ENCODE data around the gene SLC25A11. TPM values are rescaled to one million over a fixed set of nuclear protein-coding genes. Genes with fewer than 3 reads are reported as not detected.

The SLC25A11 gene
- total and polyA plus RNA-seq, 7 donors = 97.1 to 225 (median 128) TPM

DNA sequence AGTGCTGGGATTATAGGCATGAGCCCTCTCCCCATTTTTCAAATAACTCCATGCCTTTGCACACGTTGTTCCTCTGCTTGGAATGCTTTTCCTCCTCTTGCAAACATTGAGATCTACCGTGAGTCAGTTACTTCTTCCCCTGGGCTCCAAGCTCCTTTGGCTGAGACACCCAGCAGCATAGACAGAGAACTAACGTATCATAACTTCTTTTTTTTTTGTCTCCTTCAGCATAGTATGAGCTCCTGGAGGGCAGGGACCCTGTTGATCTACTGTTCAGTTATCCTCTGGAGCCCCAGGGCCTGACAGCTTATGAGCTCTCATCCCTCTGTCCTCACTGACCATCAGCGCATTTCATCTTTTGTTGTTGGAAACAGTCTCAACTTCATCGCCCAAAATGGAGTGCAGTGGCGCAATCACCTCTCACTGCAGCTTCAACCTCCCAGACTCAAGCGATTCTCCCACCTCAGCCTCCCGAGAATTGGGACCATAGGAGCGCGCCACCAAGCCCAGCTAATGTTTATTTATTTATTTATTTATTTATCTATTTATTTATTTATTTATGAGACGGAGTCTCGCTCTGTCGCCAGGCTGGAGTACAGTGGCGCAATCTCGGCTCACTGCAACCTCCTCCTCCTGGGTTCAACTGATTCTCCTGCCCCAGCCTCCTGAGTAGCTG, 25.6 kb upstream of the SLC25A11 start:
- intact Hi-C loops (cut with DNase I) = no loop called here
- no peak for ATAC-seq

DNA sequence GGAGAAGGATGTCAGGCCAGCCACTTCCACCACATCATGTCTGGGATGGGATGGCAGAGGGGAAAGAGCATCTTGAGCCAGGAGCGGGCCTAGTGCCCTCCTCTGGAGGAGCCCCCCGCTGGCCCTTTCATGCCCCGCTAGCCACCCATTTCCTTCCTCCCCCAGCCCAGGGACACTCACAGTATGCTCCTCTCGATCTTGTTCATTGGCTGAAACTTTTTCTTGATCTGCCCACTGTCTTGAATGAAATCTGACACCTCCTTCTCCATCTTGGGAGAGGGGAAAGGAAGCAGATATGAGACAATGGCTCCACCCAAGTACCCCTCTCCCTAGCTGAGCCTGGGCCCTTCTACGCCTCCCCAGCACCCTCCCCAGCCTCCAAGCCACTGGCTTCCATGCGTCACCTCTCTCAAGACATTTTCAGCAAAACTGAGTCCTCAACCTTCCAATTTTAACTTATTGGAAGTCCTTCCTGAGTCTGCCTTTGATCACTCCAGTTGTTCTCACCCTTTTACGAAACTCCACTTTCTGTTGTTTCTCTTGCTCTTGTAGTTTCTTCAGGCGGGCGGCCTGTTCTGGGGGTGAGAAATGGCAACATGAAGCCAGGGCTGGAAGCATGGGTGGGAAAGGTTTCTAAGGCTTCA, 20.6 kb upstream of the SLC25A11 start:
- peaks cover 6 to 40% of the 10 kb centered on the region in 2 donors for H3K36me3 ChIP-seq (ENCODE audit: insufficient read depth in 1 of 2, low read depth in 1 of 2)
- DNase-seq (no peak), ATAC-seq (no peak)
- intact Hi-C loops (cut with DNase I) = no loop called here
- no peaks in the 10 kb centered on the region for H3K9me3 ChIP-seq
- no peaks in the 10 kb centered on the region for H3K27me3 ChIP-seq (ENCODE audit: insufficient read depth in 3 of 3, low read length in 2 of 3)
- H3K4me3 ChIP-seq = no peak overlapping the region
- H3K4me1 ChIP-seq = peaks cover 19% of the 10 kb centered on the region
- 86 to 90% (median 89%) methylated on average over 9 of the region's 9 CpGs for WGBS, 3 donors
- H3K27ac ChIP-seq = peak overlapping the region; percentile 77
- TF ChIP-seq, protein P1, sequence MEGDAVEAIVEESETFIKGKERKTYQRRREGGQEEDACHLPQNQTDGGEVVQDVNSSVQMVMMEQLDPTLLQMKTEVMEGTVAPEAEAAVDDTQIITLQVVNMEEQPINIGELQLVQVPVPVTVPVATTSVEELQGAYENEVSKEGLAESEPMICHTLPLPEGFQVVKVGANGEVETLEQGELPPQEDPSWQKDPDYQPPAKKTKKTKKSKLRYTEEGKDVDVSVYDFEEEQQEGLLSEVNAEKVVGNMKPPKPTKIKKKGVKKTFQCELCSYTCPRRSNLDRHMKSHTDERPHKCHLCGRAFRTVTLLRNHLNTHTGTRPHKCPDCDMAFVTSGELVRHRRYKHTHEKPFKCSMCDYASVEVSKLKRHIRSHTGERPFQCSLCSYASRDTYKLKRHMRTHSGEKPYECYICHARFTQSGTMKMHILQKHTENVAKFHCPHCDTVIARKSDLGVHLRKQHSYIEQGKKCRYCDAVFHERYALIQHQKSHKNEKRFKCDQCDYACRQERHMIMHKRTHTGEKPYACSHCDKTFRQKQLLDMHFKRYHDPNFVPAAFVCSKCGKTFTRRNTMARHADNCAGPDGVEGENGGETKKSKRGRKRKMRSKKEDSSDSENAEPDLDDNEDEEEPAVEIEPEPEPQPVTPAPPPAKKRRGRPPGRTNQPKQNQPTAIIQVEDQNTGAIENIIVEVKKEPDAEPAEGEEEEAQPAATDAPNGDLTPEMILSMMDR (IDR thresholded peaks at IDR 0.05) = no peak

More for the DNA sequence above, 25.6 kb upstream of the SLC25A11 start:
- Histone ChIP-seq H3K27me3 (ENCODE audit: insufficient read depth in 3 of 3, low read length in 2 of 3) (no peaks in the 10 kb centered on the region), H3K4me1 (peaks cover 25% of the 10 kb centered on the region), H3K4me3 (peak overlapping the region; percentile 84), H3K9me3 (no peaks in the 10 kb centered on the region), H3K36me3 (ENCODE audit: insufficient read depth in 1 of 2, low read depth in 1 of 2) (peaks cover 0 to 27% of the 10 kb centered on the region in 2 donors), H3K27ac (peak overlapping the region; percentile 93)
- DNase-seq = no peak
- TF ChIP-seq, protein P1 (IDR thresholded peaks at IDR 0.05) = no peak
- 95 to 98% (median 96%) methylated on average over 15 of the region's 15 CpGs for WGBS, 3 donors

DNA sequence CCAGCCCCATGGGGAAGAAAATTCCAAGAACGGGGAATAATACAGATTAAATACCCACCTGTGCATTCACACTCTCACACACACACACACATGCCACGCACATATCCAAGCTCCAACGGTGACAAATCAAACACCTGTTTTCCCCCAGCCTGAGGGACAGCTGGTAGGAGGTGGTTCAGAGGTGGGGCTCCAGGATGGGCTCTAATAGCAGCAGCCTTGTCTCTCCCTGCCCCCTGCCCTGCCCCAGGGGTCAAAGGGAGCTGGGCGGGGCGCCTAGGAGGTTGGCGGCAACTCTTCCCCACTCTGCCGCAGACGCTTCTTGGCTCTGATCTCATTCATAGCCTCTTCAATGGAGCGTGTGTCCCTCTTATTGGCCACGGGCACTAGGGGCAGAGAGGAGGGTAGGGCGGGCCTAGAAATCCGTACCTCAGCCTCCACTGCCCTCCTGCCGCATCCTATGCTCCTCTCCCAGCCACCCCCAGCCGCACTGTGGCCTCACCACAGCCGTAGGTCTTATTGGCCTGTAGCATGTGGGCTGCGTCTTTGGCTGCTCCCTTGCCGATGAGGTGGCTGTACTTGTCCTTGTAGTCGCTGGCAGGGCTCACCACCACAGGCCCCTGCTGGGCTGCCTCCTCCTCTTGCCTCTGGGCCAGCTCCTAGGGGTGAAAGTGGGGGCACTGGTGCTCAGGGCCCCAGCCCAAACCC, 19.6 kb upstream of the SLC25A11 start:
- H3K36me3 ChIP-seq (ENCODE audit: insufficient read depth in 1 of 2, low read depth in 1 of 2) = peaks cover 6 to 44% of the 10 kb centered on the region in 2 donors

GRCh38 chr17:4958102-4958501, 18.3 kb upstream of the SLC25A11 start:
- ATAC-seq = peak; percentile 47 to 70 (median 64)
- Histone ChIP-seq H3K27ac (peak overlapping the region; percentile 77), H3K36me3 (ENCODE audit: insufficient read depth in 1 of 2, low read depth in 1 of 2) (peaks cover 6 to 52% of the 10 kb centered on the region in 2 donors), H3K27me3 (ENCODE audit: insufficient read depth in 3 of 3, low read length in 2 of 3) (no peaks in the 10 kb centered on the region), H3K4me3 (no peak overlapping the region), H3K9me3 (no peaks in the 10 kb centered on the region), H3K4me1 (peaks cover 36% of the 10 kb centered on the region)
- TF ChIP-seq, protein P1 (IDR thresholded peaks at IDR 0.05) = no peak
- 18 to 51% (median 29%) methylated on average over 3 of the region's 3 CpGs for WGBS, 3 donors
- no peak for DNase-seq
- intact Hi-C loops (cut with DNase I) = no loop called here

More for the DNA sequence above, 19.6 kb upstream of the SLC25A11 start:
- 51 to 66% (median 62%) methylated on average over 18 of the region's 18 CpGs for WGBS, 3 donors
- Histone ChIP-seq H3K27me3 (ENCODE audit: insufficient read depth in 3 of 3, low read length in 2 of 3) (no peaks in the 10 kb centered on the region), H3K9me3 (no peaks in the 10 kb centered on the region), H3K4me1 (peaks cover 23% of the 10 kb centered on the region), H3K4me3 (no peak overlapping the region), H3K27ac (peak overlapping the region; percentile 77)
- no peak for DNase-seq
- ATAC-seq = peak; percentile 8 to 53 (median 21)
- TF ChIP-seq, protein P1 (IDR thresholded peaks at IDR 0.05) = no peak
- intact Hi-C loops (cut with DNase I) = no loop called here
